GM12878 (cell line): ENCODE measurements around the gene ANXA2R. TPM values are rescaled to one million over a fixed set of nuclear protein-coding genes. Genes with fewer than 3 reads are reported as not detected.

ENCODE experiments used
- ATF7 ChIP-seq: fragments of 450-650 bp; IDR thresholded peaks from 2 replicates; pipeline ENCODE4 v1.6.1; 2016; ENCODE audit warnings: low read depth, mild to moderate bottlenecking
- CHD2 ChIP-seq: IDR thresholded peaks from 2 replicates; pipeline ENCODE4 v1.6.1; 2011; ENCODE audit warnings: low read depth, low read length, improper control_type of control experiment, borderline replicate concordance
- CREM ChIP-seq: IDR thresholded peaks from 2 replicates; pipeline ENCODE4 v1.6.1; 2014; ENCODE audit warnings: antibody characterized with exemption, low read depth
- DPF2 ChIP-seq: fragments of 450-650 bp; IDR thresholded peaks from 2 replicates; pipeline ENCODE4 v1.6.1; 2017; ENCODE audit warnings: mild to moderate bottlenecking
- FOXM1 ChIP-seq: IDR thresholded peaks from 2 replicates; pipeline ENCODE4 v1.6.1; 2012; ENCODE audit warnings: low read depth, mild to moderate bottlenecking, inconsistent platforms, low read length, moderate library complexity
- IRF3 ChIP-seq: fragments of 450-650 bp; IDR thresholded peaks from 2 replicates; pipeline ENCODE4 v1.6.1; 2014; ENCODE audit warnings: mild to moderate bottlenecking
- JUND ChIP-seq: IDR thresholded peaks from 2 replicates; pipeline ENCODE4 v1.6.1; 2012; ENCODE audit warnings: low read depth, mild to moderate bottlenecking, low read length, improper control_type of control experiment, moderate library complexity
- NBN ChIP-seq: fragments of 450-650 bp; IDR thresholded peaks from 2 replicates; pipeline ENCODE4 v1.6.1; 2016
- NR2C2 ChIP-seq: IDR thresholded peaks from 2 replicates; pipeline ENCODE4 v1.6.1; 2011; ENCODE audit warnings: borderline replicate concordance, low read depth; ENCODE audit not compliant: control insufficient read depth, insufficient read length
- NR2F1 ChIP-seq: fragments of 450-650 bp; conservative IDR thresholded peaks from 2 replicates; pipeline ENCODE4 v1.6.1; 2017; ENCODE audit warnings: mild to moderate bottlenecking
- PAX5 ChIP-seq: IDR thresholded peaks from 2 replicates; pipeline ENCODE4 v1.6.1; 2011; ENCODE audit warnings: low read depth, low read length, borderline replicate concordance
- RAD51 ChIP-seq: fragments of 450-650 bp; IDR thresholded peaks from 2 replicates; pipeline ENCODE4 v1.6.1; 2016; ENCODE audit warnings: moderate library complexity, mild to moderate bottlenecking, inconsistent platforms
- ZBED1 ChIP-seq: IDR thresholded peaks from 2 replicates; pipeline ENCODE4 v1.6.1; 2016; ENCODE audit warnings: borderline replicate concordance
- ZBTB40 ChIP-seq: fragments of 450-650 bp; IDR thresholded peaks from 2 replicates; pipeline ENCODE4 v1.6.1; 2016; ENCODE audit warnings: mild to moderate bottlenecking, moderate library complexity, borderline replicate concordance
- ZNF207 ChIP-seq: fragments of 450-650 bp; IDR thresholded peaks from 2 replicates; pipeline ENCODE4 v1.6.1; 2014; ENCODE audit warnings: antibody characterized with exemption, mild to moderate bottlenecking, borderline replicate concordance
- ZNF217 ChIP-seq: fragments of 450-650 bp; IDR thresholded peaks from 2 replicates; pipeline ENCODE4 v1.6.1; 2017; ENCODE audit warnings: antibody characterized with exemption, mild to moderate bottlenecking
- polyA plus RNA-seq, 11 experiments: library from polyadenylated mRNA; depleted of rRNA in 4 of 11; unstranded in 6 of 11; stranded (reverse) in 5 of 11; fragments of >200 nt; fragmentation: Nextera tagmentation in 4 of 11; fragmentation: Illumina TruSeq in 1 of 11; extraction: Ambion mirVana in 4 of 11; extraction: Trizol in 1 of 11; gene quantifications; 1 replicate in 1 of 11; 2 replicates in 10 of 11; pipeline versions ENCODE4 v1.2.1 to v1.2.3, GENCODE V29; 2011 to 2016; ENCODE audit warnings: inconsistent platforms in 2 of 11, missing spikeins in 2 of 11, low read depth in 1 of 11
- total RNA-seq, 4 experiments: library from RNA; depleted of rRNA in 3 of 4; stranded (reverse); fragments of >200 nt in 3 of 4; fragmentation: Illumina TruSeq in 1 of 4; extraction: Trizol in 1 of 4; gene quantifications; 2 replicates each; pipeline versions ENCODE4 v1.2.1 to v1.2.3, GENCODE V29; 2013 to 2021
- TF ChIP-seq, protein P1 (sequence below): fragments of 450-650 bp; IDR thresholded peaks from 2 replicates; pipeline ENCODE4 v1.6.1; 2017; ENCODE audit warnings: mild to moderate bottlenecking, moderate library complexity
- TF ChIP-seq, protein P2 (sequence below): fragments of 150-350 bp; IDR thresholded peaks from 2 replicates; pipeline ENCODE4 v1.6.1; 2016; ENCODE audit warnings: low read depth, low read length

ANXA2R gene
- total and polyA plus RNA-seq, 10 of the 15 experiments (the other 5 are each of a cell fraction or from before 2014, with no cell fraction given): 2.3 to 7.8 (median 4.4) TPM

GRCh38 chr5:43007246-43007910, 32.7 kb downstream of the ANXA2R start (continued):
- TF ChIP-seq, protein P1, sequence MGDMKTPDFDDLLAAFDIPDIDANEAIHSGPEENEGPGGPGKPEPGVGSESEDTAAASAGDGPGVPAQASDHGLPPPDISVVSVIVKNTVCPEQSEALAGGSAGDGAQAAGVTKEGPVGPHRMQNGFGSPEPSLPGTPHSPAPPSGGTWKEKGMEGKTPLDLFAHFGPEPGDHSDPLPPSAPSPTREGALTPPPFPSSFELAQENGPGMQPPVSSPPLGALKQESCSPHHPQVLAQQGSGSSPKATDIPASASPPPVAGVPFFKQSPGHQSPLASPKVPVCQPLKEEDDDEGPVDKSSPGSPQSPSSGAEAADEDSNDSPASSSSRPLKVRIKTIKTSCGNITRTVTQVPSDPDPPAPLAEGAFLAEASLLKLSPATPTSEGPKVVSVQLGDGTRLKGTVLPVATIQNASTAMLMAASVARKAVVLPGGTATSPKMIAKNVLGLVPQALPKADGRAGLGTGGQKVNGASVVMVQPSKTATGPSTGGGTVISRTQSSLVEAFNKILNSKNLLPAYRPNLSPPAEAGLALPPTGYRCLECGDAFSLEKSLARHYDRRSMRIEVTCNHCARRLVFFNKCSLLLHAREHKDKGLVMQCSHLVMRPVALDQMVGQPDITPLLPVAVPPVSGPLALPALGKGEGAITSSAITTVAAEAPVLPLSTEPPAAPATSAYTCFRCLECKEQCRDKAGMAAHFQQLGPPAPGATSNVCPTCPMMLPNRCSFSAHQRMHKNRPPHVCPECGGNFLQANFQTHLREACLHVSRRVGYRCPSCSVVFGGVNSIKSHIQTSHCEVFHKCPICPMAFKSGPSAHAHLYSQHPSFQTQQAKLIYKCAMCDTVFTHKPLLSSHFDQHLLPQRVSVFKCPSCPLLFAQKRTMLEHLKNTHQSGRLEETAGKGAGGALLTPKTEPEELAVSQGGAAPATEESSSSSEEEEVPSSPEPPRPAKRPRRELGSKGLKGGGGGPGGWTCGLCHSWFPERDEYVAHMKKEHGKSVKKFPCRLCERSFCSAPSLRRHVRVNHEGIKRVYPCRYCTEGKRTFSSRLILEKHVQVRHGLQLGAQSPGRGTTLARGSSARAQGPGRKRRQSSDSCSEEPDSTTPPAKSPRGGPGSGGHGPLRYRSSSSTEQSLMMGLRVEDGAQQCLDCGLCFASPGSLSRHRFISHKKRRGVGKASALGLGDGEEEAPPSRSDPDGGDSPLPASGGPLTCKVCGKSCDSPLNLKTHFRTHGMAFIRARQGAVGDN: peak; percentile 39
- TF ChIP-seq NR2C2 (no peak), CREM (peak; percentile 15; the same call in 1 of the 2 replicates), CHD2 (no peak), JUND (no peak), FOXM1 (no peak), NBN (peak; percentile 15; the same call in 1 of the 2 replicates), ZBED1 (0 out of 2 replicates have a peak, but pooled peaks have one; percentile 39), DPF2 (no peak), ATF7 (0 out of 2 replicates have a peak, but pooled peaks have one; percentile 16), IRF3 (no peak), ZNF217 (no peak), NR2F1 (0 out of 2 replicates have a peak, but pooled peaks have one; percentile 9), ZNF207 (no peak; the same call in 1 of the 2 replicates), RAD51 (no peak), ZBTB40 (no peak), PAX5 (no peak; the same call in 1 of the 2 replicates)
- TF ChIP-seq, protein P2, sequence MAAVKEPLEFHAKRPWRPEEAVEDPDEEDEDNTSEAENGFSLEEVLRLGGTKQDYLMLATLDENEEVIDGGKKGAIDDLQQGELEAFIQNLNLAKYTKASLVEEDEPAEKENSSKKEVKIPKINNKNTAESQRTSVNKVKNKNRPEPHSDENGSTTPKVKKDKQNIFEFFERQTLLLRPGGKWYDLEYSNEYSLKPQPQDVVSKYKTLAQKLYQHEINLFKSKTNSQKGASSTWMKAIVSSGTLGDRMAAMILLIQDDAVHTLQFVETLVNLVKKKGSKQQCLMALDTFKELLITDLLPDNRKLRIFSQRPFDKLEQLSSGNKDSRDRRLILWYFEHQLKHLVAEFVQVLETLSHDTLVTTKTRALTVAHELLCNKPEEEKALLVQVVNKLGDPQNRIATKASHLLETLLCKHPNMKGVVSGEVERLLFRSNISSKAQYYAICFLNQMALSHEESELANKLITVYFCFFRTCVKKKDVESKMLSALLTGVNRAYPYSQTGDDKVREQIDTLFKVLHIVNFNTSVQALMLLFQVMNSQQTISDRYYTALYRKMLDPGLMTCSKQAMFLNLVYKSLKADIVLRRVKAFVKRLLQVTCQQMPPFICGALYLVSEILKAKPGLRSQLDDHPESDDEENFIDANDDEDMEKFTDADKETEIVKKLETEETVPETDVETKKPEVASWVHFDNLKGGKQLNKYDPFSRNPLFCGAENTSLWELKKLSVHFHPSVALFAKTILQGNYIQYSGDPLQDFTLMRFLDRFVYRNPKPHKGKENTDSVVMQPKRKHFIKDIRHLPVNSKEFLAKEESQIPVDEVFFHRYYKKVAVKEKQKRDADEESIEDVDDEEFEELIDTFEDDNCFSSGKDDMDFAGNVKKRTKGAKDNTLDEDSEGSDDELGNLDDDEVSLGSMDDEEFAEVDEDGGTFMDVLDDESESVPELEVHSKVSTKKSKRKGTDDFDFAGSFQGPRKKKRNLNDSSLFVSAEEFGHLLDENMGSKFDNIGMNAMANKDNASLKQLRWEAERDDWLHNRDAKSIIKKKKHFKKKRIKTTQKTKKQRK: no peak
